Activated naive CD8-positive, alpha-beta T cell treated with anti-CD3 and anti-CD28 coated beads, Interleukin-2, amount 50 U/mL, for 24 hours (primary cell): ENCODE data around the gene MVK.
"Not testable (repeated sequence)": the region's sequence is repeated elsewhere in the genome, so short reads cannot be mapped to it uniquely, and the experiment has no call there.

Source experiments
- ATAC-seq: fragments of 150-1000 bp; cut with Tn5 transposase; one replicate; pipeline ENCODE4 v1.10.0; 2021
- DNase-seq: peaks from one replicate; pipeline ENCODE4 v3.0.0; 2021
- H3K27ac Mint-ChIP-seq: one replicate; pipeline ENCODE4 v1.8.0; 2021; ENCODE audit warnings: mild to moderate bottlenecking, mixed read lengths
- H3K27me3 Mint-ChIP-seq: one replicate; pipeline ENCODE4 v1.8.0; 2021; ENCODE audit warnings: mixed read lengths
- H3K36me3 Mint-ChIP-seq: one replicate; pipeline ENCODE4 v1.8.0; 2021; ENCODE audit warnings: low read depth, mixed read lengths
- H3K4me1 Mint-ChIP-seq: one replicate; pipeline ENCODE4 v1.8.0; 2021; ENCODE audit warnings: mixed read lengths
- H3K4me3 Mint-ChIP-seq: one replicate; pipeline ENCODE4 v1.8.0; 2021; ENCODE audit warnings: mild to moderate bottlenecking, moderate library complexity, mixed read lengths
- H3K9me3 Mint-ChIP-seq: one replicate; pipeline ENCODE4 v1.8.0; 2021; ENCODE audit warnings: mixed read lengths

MVK gene

DNA sequence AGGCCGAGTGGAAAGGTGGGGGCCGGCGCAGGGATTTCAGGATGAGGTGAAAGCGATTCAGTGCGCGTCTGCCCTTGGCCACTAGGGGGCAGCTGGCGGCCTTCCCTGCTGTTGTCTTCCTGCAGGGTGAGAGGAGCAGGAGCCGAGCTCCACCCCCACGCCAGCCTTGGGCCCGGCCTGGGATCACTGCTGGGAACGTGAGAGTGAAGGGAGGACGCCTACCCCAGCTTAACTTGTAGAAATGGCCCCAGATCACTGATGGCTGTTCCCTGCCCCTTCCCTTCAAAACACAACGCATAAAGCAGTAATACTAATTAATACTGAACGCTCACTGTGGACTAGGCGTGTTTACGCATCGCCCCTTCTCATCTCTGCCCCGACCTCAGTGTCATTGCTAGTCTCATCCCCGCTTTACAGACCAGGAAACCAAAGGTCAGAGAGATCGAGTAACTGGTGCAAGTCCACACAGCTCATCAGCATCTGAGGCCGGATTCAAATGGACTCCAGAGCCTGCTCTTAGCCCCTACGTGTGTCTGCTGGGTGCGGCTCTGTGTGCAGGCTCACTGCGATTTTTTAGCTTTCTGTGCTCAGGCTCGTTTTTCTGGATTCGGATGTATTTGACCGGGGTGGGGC lies 24.3 kb downstream of the MVK start:
- Mint-ChIP-seq H3K36me3 (no peaks in the 10 kb centered on the region), H3K4me1 (peaks cover 27% of the 10 kb centered on the region), H3K9me3 (no peaks in the 10 kb centered on the region), H3K27ac (no peak overlapping the region), H3K4me3 (no peak overlapping the region), H3K27me3 (no peaks in the 10 kb centered on the region)
- DNase-seq, result peak; percentile 78
- ATAC-seq, result peak; percentile 41

DNA sequence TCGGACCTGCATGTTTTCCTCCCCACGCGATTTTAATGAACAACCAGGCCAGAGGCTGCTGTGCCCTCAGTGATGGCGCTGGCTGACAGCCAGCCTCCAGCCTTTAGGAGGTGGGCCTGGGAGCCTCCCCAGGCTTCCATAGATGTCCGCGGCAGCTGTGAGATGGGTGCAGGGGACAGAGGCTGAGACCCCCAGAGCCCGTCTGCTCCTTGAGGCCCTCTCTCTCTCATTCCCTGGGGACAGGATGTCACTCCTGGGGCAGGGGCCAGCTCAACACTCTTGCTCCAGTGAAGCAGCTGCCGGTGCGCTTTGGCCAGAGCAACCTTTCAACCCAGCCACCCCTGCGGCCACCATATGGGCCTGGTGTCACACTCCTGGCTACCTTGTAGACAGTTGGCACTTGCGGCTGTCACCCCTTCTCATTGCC lies 24.8 kb downstream of the MVK start:
- no peak for DNase-seq
- Mint-ChIP-seq H3K36me3 (no peaks in the 10 kb centered on the region), H3K4me3 (no peak overlapping the region), H3K27me3 (no peaks in the 10 kb centered on the region), H3K9me3 (no peaks in the 10 kb centered on the region), H3K27ac (no peak overlapping the region), H3K4me1 (peaks cover 27% of the 10 kb centered on the region)
- no peak for ATAC-seq

DNA sequence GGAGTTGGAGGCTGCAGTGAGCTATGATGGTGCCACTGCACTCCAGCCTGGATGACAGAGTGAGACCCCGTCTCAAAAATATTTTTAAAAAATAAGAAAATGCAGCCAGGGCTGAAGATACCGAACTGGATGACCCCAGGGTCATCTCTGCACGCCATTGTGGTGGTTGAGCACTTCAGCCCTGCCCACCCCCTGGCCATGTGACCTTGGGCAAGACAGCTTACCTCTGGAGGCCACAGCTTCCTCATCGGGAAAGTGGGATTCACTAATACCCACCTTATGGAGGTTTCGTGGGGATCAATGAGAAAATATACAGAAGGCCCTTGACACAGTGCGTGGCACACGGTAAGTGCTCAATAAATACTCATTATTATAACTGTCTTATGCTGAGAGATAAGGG lies 25.5 kb downstream of the MVK start:
- no peak for DNase-seq
- peaks cover 27% of the 10 kb centered on the region for H3K4me1 Mint-ChIP-seq
- H3K36me3 Mint-ChIP-seq, result no peaks in the 10 kb centered on the region
- no peak overlapping the region for H3K27ac Mint-ChIP-seq
- no peaks in the 10 kb centered on the region for H3K27me3 Mint-ChIP-seq
- H3K9me3 Mint-ChIP-seq, result no peaks in the 10 kb centered on the region
- ATAC-seq, result no peak
- no peak overlapping the region for H3K4me3 Mint-ChIP-seq

GRCh38 chr12:109600481-109600880 lies 26.9 kb downstream of the MVK start:
- Mint-ChIP-seq H3K36me3 (no peaks in the 10 kb centered on the region), H3K27ac (no peak overlapping the region), H3K4me1 (peaks cover 15% of the 10 kb centered on the region), H3K4me3 (no peak overlapping the region), H3K27me3 (no peaks in the 10 kb centered on the region), H3K9me3 (no peaks in the 10 kb centered on the region)
- DNase-seq (no peak), ATAC-seq (no peak)

DNA sequence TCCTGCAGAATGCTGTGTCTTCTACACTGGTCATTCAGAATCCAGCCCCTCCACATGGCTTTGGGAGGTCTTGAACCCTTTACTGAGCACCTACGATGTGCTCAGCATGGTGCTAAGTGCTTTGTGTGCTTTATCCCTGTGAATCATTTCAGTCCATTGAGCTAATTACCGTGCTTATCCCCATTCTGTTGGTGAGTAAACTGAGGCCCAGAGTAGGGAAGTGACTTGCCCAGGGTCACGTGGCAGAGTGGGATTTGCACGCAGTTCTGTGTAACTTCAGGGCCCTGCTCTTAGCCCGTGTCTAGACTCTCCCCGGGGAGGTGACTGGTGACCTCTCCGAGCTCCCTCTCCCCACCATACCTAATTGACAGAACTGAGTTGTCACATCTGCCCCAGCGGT lies 27.4 kb downstream of the MVK start:
- Mint-ChIP-seq H3K27me3 (no peaks in the 10 kb centered on the region), H3K36me3 (no peaks in the 10 kb centered on the region), H3K4me3 (no peak overlapping the region), H3K9me3 (no peaks in the 10 kb centered on the region), H3K27ac (no peak overlapping the region), H3K4me1 (peaks cover 10% of the 10 kb centered on the region)
- ATAC-seq (no peak), DNase-seq (no peak)

DNA sequence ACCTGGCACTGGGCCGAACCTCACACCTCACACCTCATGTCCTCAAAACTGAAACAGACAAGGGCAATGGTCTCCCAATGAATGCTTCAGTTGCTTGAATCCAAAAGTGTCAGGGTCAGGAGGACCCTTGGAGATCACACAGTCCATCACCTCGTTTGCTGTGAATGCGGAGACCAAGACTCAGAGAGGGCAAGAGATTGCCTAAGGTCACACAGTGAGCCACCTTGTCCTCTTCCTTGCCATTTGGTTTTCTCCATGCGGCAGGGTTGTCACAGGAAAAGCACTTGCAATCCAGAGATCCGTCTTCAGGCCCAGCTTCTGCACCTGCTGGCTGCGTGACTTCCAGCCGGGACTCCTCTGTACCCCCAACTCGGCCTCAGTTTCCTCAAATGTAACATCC lies 28.0 kb downstream of the MVK start:
- Mint-ChIP-seq H3K4me3 (no peak overlapping the region), H3K9me3 (no peaks in the 10 kb centered on the region), H3K4me1 (peaks cover 10% of the 10 kb centered on the region), H3K27me3 (peaks cover 1% of the 10 kb centered on the region), H3K27ac (no peak overlapping the region), H3K36me3 (no peaks in the 10 kb centered on the region)
- no peak for DNase-seq
- no peak for ATAC-seq

DNA sequence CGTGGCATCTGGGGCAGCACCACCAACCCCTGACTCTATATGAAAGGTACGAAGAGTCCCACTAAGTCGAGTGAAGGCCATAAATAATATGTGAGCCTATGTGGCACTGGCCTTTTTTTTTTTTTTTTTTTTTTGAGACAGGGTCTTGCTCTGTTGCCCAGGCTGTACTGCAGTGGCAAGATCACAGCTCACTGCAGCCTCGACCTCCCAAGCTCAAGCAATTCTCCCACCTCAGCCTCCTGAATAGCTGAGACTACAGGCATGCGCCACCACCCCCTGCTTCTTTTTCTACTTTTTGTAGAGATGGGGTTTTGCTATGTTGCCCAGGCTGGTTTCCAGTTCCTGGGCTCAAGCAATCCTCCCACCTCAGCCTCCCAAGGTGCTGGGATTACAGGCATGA lies 28.5 kb downstream of the MVK start:
- not testable (repeated sequence) for H3K4me1 Mint-ChIP-seq, H3K27ac Mint-ChIP-seq, ATAC-seq, H3K9me3 Mint-ChIP-seq, H3K36me3 Mint-ChIP-seq, H3K27me3 Mint-ChIP-seq, DNase-seq, H3K4me3 Mint-ChIP-seq

DNA sequence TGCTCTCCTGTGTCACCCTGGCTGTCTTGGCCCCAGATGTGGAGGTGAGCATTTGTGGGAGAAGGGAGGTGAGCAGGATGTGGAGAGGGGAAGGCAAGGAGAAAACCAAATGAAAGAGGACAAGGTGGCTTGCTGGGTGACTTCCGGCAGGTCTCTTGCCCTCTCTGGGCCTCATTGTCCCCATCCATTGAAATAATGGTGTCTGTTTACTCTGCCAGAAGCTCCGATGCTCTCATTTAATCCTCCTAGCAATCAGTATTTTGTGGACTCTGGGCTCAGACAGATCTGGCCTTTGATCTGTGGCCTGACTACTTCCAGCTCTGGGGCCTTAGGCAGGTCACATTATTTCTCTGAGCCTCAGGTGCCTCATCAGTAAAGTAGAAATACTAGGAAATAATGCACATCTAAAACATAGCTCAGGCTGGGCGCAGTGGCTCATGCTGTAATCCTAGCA lies 30.6 kb downstream of the MVK start:
- Mint-ChIP-seq H3K4me3 (no peak overlapping the region), H3K9me3 (no peaks in the 10 kb centered on the region), H3K36me3 (no peaks in the 10 kb centered on the region), H3K27me3 (peaks cover 5% of the 10 kb centered on the region), H3K27ac (no peak overlapping the region), H3K4me1 (no peaks in the 10 kb centered on the region)
- no peak for ATAC-seq
- DNase-seq, result no peak

DNA sequence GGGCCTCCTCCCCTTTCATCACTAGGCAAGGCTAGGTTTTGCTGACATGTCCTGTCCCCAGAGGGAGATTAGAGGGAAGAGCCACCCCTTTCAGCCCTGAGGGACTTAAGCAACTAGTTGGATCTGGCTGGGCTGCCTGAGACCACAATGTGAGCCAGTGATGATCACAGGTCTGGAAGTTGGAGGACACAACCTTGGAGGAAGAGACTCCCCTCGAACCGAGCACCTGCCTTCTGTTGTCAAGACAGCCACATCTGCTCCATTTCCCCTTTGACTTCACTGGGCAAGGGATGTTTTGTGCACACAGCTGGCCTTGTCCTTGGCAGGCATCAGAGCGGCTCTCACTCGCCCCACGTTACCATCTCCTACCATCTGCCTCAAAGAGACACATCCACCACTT lies 31.4 kb downstream of the MVK start:
- no peak for DNase-seq
- no peaks in the 10 kb centered on the region for H3K4me1 Mint-ChIP-seq
- no peaks in the 10 kb centered on the region for H3K36me3 Mint-ChIP-seq
- no peak overlapping the region for H3K4me3 Mint-ChIP-seq
- no peak for ATAC-seq
- peaks cover 6% of the 10 kb centered on the region for H3K27me3 Mint-ChIP-seq
- no peaks in the 10 kb centered on the region for H3K9me3 Mint-ChIP-seq
- H3K27ac Mint-ChIP-seq, result no peak overlapping the region

- ATAC-seq, result no peak
- Mint-ChIP-seq H3K27me3 (peaks cover 8% of the 10 kb centered on the region), H3K36me3 (no peaks in the 10 kb centered on the region), H3K4me3 (no peak overlapping the region), H3K27ac (no peak overlapping the region), H3K9me3 (no peaks in the 10 kb centered on the region), H3K4me1 (no peaks in the 10 kb centered on the region)
- no peak for DNase-seq
Measured at GRCh38 chr12:109605599-109606228, 32.1 kb downstream of the MVK start.

GRCh38 chr12:109606320-109607028 lies 32.9 kb downstream of the MVK start:
- Mint-ChIP-seq H3K4me3 (no peak overlapping the region), H3K27me3 (peaks cover 8% of the 10 kb centered on the region), H3K9me3 (no peaks in the 10 kb centered on the region), H3K27ac (no peak overlapping the region), H3K4me1 (no peaks in the 10 kb centered on the region), H3K36me3 (no peaks in the 10 kb centered on the region)
- no peak for DNase-seq
- no peak for ATAC-seq

DNA sequence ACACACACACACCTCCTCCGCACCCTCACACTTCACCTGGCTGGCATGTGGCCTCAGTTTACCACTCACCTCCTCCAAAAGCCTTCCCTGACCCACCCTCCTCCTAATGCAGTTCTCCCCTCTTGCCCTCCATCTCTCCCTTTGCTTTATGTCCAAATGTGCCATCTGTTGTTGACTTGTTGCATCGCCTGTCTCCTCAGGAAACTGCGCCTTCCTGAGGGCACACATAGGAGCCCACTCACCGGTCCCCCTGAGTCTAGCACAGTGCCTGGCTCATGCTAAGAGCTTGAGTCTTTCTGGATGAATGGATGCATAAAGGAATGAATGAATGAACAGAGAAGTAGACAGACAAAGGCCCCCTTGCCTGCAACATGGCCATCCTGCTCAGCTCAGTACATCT lies 34.0 kb downstream of the MVK start:
- Mint-ChIP-seq H3K36me3 (no peaks in the 10 kb centered on the region), H3K4me1 (no peaks in the 10 kb centered on the region), H3K9me3 (no peaks in the 10 kb centered on the region), H3K27ac (no peak overlapping the region), H3K27me3 (peaks cover 11% of the 10 kb centered on the region), H3K4me3 (no peak overlapping the region)
- DNase-seq (no peak), ATAC-seq (no peak)

DNA sequence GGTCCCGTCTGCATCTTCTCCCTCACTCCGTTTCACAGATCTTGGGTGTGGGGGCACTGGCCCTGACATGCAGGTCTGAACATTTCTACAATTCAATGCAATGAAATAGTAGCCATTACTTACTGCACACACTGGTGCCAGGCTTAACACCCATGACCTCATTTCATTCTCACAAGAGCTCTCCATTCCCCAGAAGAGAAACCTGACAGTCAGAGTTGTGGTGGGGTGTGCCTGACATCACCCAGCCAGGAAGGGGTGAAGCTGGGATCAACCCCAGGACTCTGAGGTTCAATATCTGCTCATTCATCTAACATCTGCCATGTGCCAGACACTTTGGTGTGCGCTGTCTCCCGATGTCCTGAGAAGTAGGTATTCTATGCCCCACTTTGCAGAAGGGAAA lies 34.7 kb downstream of the MVK start:
- H3K9me3 Mint-ChIP-seq, result no peaks in the 10 kb centered on the region
- no peak for ATAC-seq
- H3K27me3 Mint-ChIP-seq, result peaks cover 15% of the 10 kb centered on the region
- DNase-seq, result no peak
- H3K4me1 Mint-ChIP-seq, result no peaks in the 10 kb centered on the region
- no peak overlapping the region for H3K4me3 Mint-ChIP-seq
- H3K36me3 Mint-ChIP-seq, result no peaks in the 10 kb centered on the region
- H3K27ac Mint-ChIP-seq, result no peak overlapping the region

DNA sequence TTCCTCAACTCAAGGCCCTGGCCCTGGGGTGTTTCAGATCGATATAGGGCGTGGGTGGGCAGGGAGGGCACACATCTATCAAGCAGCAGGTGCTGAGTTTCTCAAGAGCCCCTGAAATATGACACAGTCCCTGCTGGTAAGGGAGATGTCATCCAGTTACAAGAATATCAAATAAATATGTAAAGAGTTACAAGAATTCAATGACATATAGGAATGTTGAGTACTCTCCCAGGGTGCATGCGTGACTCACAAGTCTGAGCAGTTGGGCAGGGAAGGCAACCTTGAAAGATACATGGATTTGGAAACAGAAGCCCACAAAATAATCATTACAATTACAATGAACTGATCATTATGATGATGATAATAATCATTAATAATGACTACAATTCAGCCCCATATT lies 35.2 kb downstream of the MVK start:
- H3K27me3 Mint-ChIP-seq, result peaks cover 15% of the 10 kb centered on the region
- H3K4me3 Mint-ChIP-seq, result no peak overlapping the region
- H3K27ac Mint-ChIP-seq, result no peak overlapping the region
- ATAC-seq, result no peak
- no peaks in the 10 kb centered on the region for H3K9me3 Mint-ChIP-seq
- no peaks in the 10 kb centered on the region for H3K36me3 Mint-ChIP-seq
- DNase-seq, result no peak
- H3K4me1 Mint-ChIP-seq, result no peaks in the 10 kb centered on the region

- H3K4me1 Mint-ChIP-seq, result no peaks in the 10 kb centered on the region
- H3K27me3 Mint-ChIP-seq, result peaks cover 15% of the 10 kb centered on the region
- ATAC-seq (no peak), DNase-seq (no peak)
- H3K27ac Mint-ChIP-seq, result no peak overlapping the region
- H3K9me3 Mint-ChIP-seq, result no peaks in the 10 kb centered on the region
- no peaks in the 10 kb centered on the region for H3K36me3 Mint-ChIP-seq
- no peak overlapping the region for H3K4me3 Mint-ChIP-seq
Measured at GRCh38 chr12:109609342-109609741, 35.7 kb downstream of the MVK start.
